Mesenteric fat pad (tissue), 1 donor: ENCODE measurements around the gene SLC4A4. TPM values are rescaled to one million over a fixed set of nuclear protein-coding genes. Genes with fewer than 3 reads are reported as not detected.

Experiments
- DNase-seq: peaks from one replicate; pipeline ENCODE4 v3.0.0-alpha.2; 2020; ENCODE audit warnings: low spot score
- total RNA-seq: library from RNA; stranded (reverse); fragmentation: NEBNext Ultra II Directional; extraction: Animal tissue kit (Norgen Biotek cat#: 25700); gene quantifications from one replicate; pipeline ENCODE4 v1.2.1, GENCODE V29; 2021
- donor health status: DM: yes; HTN: yes; CAD: no.

The SLC4A4 gene
- total RNA-seq, 1 donor from 2014 or later: 5.5 TPM

- no peak for DNase-seq
These were observed 254.5 kb downstream of the SLC4A4 start for GRCh38 chr4:71593311-71593710.

GRCh38 chr4:71595576-71596108 is 256.8 kb downstream of the SLC4A4 start:
- DNase-seq: no peak

GRCh38 chr4:71599578-71599977 is 260.8 kb downstream of the SLC4A4 start:
- DNase-seq: no peak

- no peak for DNase-seq
These were observed 263.6 kb downstream of the SLC4A4 start for GRCh38 chr4:71602289-71602900.

GRCh38 chr4:71604785-71605184 is 266.0 kb downstream of the SLC4A4 start:
- no peak for DNase-seq

- DNase-seq: no peak
These were observed 268.3 kb downstream of the SLC4A4 start for GRCh38 chr4:71607109-71607508.

- DNase-seq: no peak
These were observed 269.2 kb downstream of the SLC4A4 start for GRCh38 chr4:71607780-71608677.

GRCh38 chr4:71608678-71609071 is 269.9 kb downstream of the SLC4A4 start:
- DNase-seq: no peak

- DNase-seq: no peak
These were observed 270.3 kb downstream of the SLC4A4 start for GRCh38 chr4:71609167-71609566.

GRCh38 chr4:71609651-71610050 is 270.8 kb downstream of the SLC4A4 start:
- no peak for DNase-seq

- DNase-seq: no peak
These were observed 275.8 kb downstream of the SLC4A4 start for GRCh38 chr4:71614621-71615020.

- DNase-seq: no peak
These were observed 277.5 kb downstream of the SLC4A4 start for GRCh38 chr4:71616168-71616811.
